Hepatocyte (in vitro differentiated cells): Measurements from ENCODE around the gene MSRB1. TPM values are rescaled to one million over a fixed set of nuclear protein-coding genes. Genes with fewer than 3 reads are reported as not detected.
A peak's percentile ranks its signal among the peaks of the same experiment; 100 is the strongest.

Experiments used
- DNase-seq: peaks from one replicate; pipeline ENCODE4 v3.0.0-alpha.2; 2016; ENCODE audit warnings: low spot score
- H2AFZ ChIP-seq: fragments of 200-600 bp; sonication (generic); 2 replicates; pipeline ENCODE4 v1.6.0; 2016; ENCODE audit warnings: antibody characterized with exemption, mild to moderate bottlenecking
- H3K27ac ChIP-seq: fragments of 200-600 bp; sonication (generic); 2 replicates; pipeline ENCODE4 v1.5.1; 2016; ENCODE audit warnings: mild to moderate bottlenecking
- H3K27me3 ChIP-seq: fragments of 200-600 bp; sonication (generic); 2 replicates; pipeline ENCODE4 v1.6.1; 2016
- H3K36me3 ChIP-seq: fragments of 200-600 bp; sonication (generic); replicated peaks from 2 replicates; pipeline ENCODE4 v1.5.1; 2016; ENCODE audit warnings: low read depth; ENCODE audit not compliant: insufficient read depth
- H3K4me1 ChIP-seq: fragments of 200-600 bp; sonication (generic); 2 replicates; pipeline ENCODE4 v1.5.1; 2016; ENCODE audit warnings: mild to moderate bottlenecking, moderate library complexity; ENCODE audit not compliant: insufficient read depth
- H3K4me2 ChIP-seq: fragments of 200-600 bp; sonication (generic); 2 replicates; pipeline ENCODE4 v1.6.0; 2016
- H3K4me3 ChIP-seq: fragments of 200-600 bp; sonication (generic); 2 replicates; pipeline ENCODE4 v1.5.1; 2016; ENCODE audit warnings: mild to moderate bottlenecking
- H3K79me2 ChIP-seq: fragments of 200-600 bp; sonication (generic); 2 replicates; pipeline ENCODE4 v1.6.0; 2017; ENCODE audit warnings: mild to moderate bottlenecking
- H3K9me2 ChIP-seq: fragments of 200-600 bp; sonication (generic); replicated peaks from 2 replicates; pipeline ENCODE4 v1.6.0; 2017; ENCODE audit warnings: mild to moderate bottlenecking; ENCODE audit not compliant: insufficient read depth
- H3K9me3 ChIP-seq: fragments of 200-600 bp; sonication (generic); 2 replicates; pipeline ENCODE4 v1.5.1; 2016; ENCODE audit warnings: low read depth, mild to moderate bottlenecking
- H4K20me1 ChIP-seq: fragments of 200-600 bp; sonication (generic); 2 replicates; pipeline ENCODE4 v1.6.0; 2016; ENCODE audit warnings: mild to moderate bottlenecking; ENCODE audit not compliant: insufficient read depth, poor library complexity, severe bottlenecking
- CTCF ChIP-seq: fragments of 200-600 bp; sonication (generic); IDR thresholded peaks from 2 replicates; pipeline ENCODE4 v1.5.1; 2016; ENCODE audit warnings: antibody characterized with exemption, mild to moderate bottlenecking; ENCODE audit not compliant: poor library complexity
- EZH2 ChIP-seq: fragments of 200-600 bp; sonication (generic); IDR thresholded peaks from 2 replicates; pipeline ENCODE4 v1.6.1; 2016; ENCODE audit warnings: antibody characterized with exemption, mild to moderate bottlenecking, borderline replicate concordance
- EZH2phosphoT487 ChIP-seq: fragments of 200-600 bp; sonication (generic); IDR thresholded peaks from one replicate; pipeline ENCODE4 v1.6.1; 2018; ENCODE audit warnings: antibody characterized with exemption, mild to moderate bottlenecking, low read depth, moderate library complexity; ENCODE audit not compliant: unreplicated experiment, severe bottlenecking
- WGBS: methylation state at CpG from one replicate; pipeline ENCODE4 v1.1.6; 2016; ENCODE audit warnings: low lambda C conversion rate; ENCODE audit errors: missing lambda C conversion rate; 5-methylcytosine and 5-hydroxymethylcytosine counted together
- polyA plus RNA-seq: library from polyadenylated mRNA; unstranded; fragments of >200 nt; fragmentation: Nextera tagmentation; extraction: Ambion mirVana; gene quantifications from 2 replicates; pipeline ENCODE4 v1.2.1, GENCODE V29; 2016
- total RNA-seq: library from RNA; depleted of rRNA; stranded (reverse); fragments of >200 nt; gene quantifications from 2 replicates; pipeline ENCODE4 v1.2.3, GENCODE V29; 2014

Gene MSRB1
- total and polyA plus RNA-seq, 2 experiments from 2014 or later = 31.3 to 62.4 TPM

- Histone ChIP-seq H3K4me1 (peaks cover 19% of the 10 kb centered on the region), H3K9me3 (no peaks in the 10 kb centered on the region), H3K4me3 (no peak overlapping the region), H3K27ac (no peak overlapping the region), H3K9me2 (no peaks in the 10 kb centered on the region), H3K36me3 (no peaks in the 10 kb centered on the region), H3K4me2 (no peak overlapping the region), H4K20me1 (no peaks in the 10 kb centered on the region), H3K27me3 (no peaks in the 10 kb centered on the region), H2AFZ (no peak overlapping the region), H3K79me2 (peaks cover 1% of the 10 kb centered on the region)
- no peak for DNase-seq
- no peak for TF ChIP-seq CTCF
- no peak for TF ChIP-seq EZH2phosphoT487
- TF ChIP-seq EZH2 = no peak
- WGBS = 94% methylated on average over 11 of the region's 11 CpGs
Observed at GRCh38 chr16:1936945-1937479, 6.0 kb downstream of the MSRB1 start.

- H3K27me3 ChIP-seq = no peaks in the 10 kb centered on the region
- no peaks in the 10 kb centered on the region for H3K36me3 ChIP-seq
- peak; percentile 13 for DNase-seq
- no peak for TF ChIP-seq EZH2phosphoT487
- TF ChIP-seq EZH2 = no peak
- H3K27ac ChIP-seq = no peak overlapping the region
- no peaks in the 10 kb centered on the region for H3K4me1 ChIP-seq
- H3K9me3 ChIP-seq = no peaks in the 10 kb centered on the region
- no peaks in the 10 kb centered on the region for H3K79me2 ChIP-seq
- no peaks in the 10 kb centered on the region for H4K20me1 ChIP-seq
- WGBS = 80% methylated on average over 23 of the region's 23 CpGs
- no peaks in the 10 kb centered on the region for H3K9me2 ChIP-seq
- no peak overlapping the region for H3K4me3 ChIP-seq
- H2AFZ ChIP-seq = no peak overlapping the region
- no peak overlapping the region for H3K4me2 ChIP-seq
Observed at GRCh38 chr16:1933097-1933661, 9.8 kb downstream of the MSRB1 start.

- 78% methylated on average over 19 of the region's 19 CpGs for WGBS
- Histone ChIP-seq H2AFZ (no peak overlapping the region), H3K27ac (no peak overlapping the region), H3K36me3 (no peaks in the 10 kb centered on the region), H3K4me3 (no peak overlapping the region), H3K79me2 (no peaks in the 10 kb centered on the region), H3K27me3 (no peaks in the 10 kb centered on the region), H4K20me1 (no peaks in the 10 kb centered on the region), H3K9me3 (no peaks in the 10 kb centered on the region), H3K9me2 (no peaks in the 10 kb centered on the region), H3K4me1 (no peaks in the 10 kb centered on the region), H3K4me2 (no peak overlapping the region)
- TF ChIP-seq EZH2 = no peak
- TF ChIP-seq EZH2phosphoT487 = no peak
- peak; percentile 18 for TF ChIP-seq CTCF
- peak; percentile 61 for DNase-seq
Observed at GRCh38 chr16:1932050-1933028, 10.7 kb downstream of the MSRB1 start.

GRCh38 chr16:1930338-1930720, 12.7 kb downstream of the MSRB1 start:
- Histone ChIP-seq H3K36me3 (no peaks in the 10 kb centered on the region), H3K27ac (no peak overlapping the region), H3K9me2 (no peaks in the 10 kb centered on the region), H4K20me1 (no peaks in the 10 kb centered on the region), H3K4me2 (no peak overlapping the region), H3K79me2 (no peaks in the 10 kb centered on the region), H3K4me1 (no peaks in the 10 kb centered on the region), H2AFZ (peak overlapping the region; percentile 76), H3K4me3 (no peak overlapping the region), H3K27me3 (no peaks in the 10 kb centered on the region), H3K9me3 (no peaks in the 10 kb centered on the region)
- no peak for DNase-seq
- WGBS = 94% methylated on average over 8 of the region's 10 CpGs
- TF ChIP-seq CTCF (no peak), EZH2 (no peak), EZH2phosphoT487 (no peak)
